GM19372 (cell line): ENCODE data around the gene TBCC.
"Not testable (repeated sequence)": the region's sequence is repeated elsewhere in the genome, so short reads cannot be mapped to it uniquely, and the experiment has no call there.

Source experiments
- ATAC-seq: cut with Tn5 transposase; IDR thresholded peaks from one replicate; pipeline ENCODE4 v1.9.1; 2021; ENCODE audit warnings: mild to moderate bottlenecking, low read depth, moderate library complexity; ENCODE audit not compliant: unreplicated experiment

Gene TBCC

DNA sequence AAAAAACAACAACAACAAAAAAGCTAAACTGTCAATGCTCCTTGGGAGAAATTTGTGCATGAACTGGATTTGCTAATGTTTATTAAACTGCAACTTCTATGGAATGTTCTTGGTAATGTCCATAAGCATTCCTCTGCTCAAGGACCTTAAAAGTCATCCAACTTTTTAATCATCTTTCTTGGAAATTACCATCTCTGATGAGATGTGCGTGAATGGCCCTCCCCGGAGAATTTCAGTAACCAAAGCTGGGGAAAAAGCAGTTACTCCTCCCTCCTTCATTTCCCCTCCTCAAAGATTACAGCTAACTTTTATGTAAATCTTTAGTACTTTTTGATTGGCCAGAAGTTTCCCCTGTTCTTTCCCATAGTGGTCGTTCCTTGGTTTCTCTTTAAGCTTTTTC is 5.2 kb downstream of the TBCC start:
- ATAC-seq: no peak

DNA sequence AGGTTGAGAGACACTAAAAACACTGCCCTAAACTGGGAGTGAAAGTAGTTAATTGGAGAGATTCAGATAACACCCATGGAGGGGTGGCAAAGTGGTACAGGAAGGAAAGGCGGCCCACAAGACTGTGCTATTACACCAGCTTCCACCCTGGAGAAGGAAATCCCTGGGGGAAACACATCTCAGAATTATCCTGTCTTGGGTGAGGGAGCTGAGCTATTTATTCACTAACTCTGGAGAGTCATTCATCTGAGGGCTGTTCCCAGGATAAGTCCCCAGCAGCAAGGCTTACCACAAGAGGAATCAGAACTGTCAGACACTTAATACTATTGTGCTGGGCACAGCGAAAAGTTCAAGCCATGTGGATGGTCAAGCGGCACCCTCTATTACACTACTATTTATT is 9.9 kb downstream of the TBCC start:
- no peak for ATAC-seq

DNA sequence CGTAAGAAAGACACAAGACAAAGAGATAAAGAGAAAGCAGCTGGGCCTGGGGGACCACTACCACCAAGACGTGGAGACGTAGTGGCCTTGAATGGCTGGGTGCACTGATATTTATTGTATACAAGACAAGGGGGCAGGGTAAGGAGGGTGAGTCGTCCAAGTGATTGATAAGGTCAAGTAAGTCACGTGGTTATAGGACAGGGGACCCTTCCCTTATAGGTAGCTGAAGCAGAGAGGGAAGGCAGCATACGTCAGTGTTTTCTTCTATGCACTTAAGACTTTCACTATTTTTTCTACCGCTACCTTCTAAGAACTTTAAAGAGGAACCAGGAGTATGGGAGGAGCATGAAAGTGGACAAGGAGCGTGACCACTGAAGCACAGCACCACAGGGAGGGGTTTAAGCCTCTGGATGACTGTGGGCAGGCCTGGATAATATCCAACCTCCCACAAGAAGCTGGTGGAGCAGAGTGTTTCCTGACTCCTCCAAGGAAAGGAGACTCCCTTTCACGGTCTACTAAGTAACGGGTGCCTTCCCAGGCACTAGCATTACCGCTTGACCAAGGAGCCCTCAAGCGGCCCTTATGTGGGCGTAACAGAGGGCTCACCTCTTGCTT is 11.9 kb downstream of the TBCC start:
- ATAC-seq: not testable (repeated sequence)

DNA sequence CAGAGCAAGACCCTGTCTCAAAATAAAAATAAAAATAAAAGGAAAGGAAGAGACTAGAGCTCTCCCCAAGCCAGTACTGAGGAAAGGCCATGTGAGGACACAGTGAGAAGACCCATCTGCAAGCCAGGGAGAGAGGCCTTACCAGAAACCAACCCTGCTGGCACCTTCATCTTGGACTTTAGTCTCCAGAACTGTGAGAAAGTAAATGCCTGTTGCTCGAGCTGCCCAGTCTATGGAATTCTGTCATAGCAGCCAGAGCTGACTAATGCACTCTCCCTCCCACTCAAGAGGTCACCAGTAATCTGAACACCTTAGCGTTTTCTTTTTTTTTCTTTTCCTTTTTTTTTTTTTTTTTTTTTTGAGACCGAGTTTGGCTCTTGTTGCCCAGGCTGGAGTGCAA is 16.2 kb downstream of the TBCC start:
- ATAC-seq: no peak

DNA sequence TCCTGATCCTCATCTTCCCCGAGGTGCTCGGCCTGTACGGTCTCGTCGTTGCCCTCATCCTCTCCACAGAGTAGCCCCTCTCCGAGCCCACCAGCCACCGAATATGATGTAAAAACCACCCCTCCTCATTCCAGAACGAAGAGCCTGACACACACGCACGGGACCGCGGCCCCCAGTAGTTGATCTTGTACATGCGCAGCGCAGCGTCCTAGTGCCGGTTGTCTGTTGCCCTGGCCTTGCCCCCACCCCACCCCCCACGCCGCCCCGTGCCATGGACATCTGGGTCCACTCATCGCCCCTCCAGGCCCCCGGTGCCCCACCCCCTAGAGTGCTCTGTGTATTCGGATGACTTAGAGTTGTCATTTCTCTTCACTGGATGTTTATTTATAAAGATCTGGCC is 18.3 kb downstream of the TBCC start:
- no peak for ATAC-seq

DNA sequence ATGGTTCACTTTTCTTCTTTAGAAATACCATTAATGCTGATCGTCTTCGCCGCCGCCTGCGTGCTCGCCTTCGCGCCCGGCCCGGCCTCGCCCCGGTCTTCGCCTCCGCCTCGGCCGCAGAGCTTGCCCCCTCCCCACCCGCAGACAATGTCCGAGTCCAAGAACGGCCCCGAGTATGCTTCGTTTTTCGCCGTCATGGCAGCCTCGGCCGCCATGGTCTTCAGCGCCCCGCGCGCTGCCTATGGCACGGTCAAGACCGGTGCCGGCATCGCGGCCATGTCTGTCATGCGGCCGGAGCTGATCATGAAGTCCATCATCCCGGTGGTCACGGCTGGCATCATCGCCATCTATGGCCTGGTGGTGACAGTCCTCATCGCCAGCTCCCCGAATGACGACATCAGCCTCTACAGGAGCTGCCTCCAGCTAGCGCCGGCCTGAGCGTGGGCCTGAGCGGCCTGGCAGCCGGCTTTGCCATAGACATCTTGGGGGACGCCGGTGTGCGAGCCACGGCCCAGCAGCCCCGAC is 18.8 kb downstream of the TBCC start:
- no peak for ATAC-seq

DNA sequence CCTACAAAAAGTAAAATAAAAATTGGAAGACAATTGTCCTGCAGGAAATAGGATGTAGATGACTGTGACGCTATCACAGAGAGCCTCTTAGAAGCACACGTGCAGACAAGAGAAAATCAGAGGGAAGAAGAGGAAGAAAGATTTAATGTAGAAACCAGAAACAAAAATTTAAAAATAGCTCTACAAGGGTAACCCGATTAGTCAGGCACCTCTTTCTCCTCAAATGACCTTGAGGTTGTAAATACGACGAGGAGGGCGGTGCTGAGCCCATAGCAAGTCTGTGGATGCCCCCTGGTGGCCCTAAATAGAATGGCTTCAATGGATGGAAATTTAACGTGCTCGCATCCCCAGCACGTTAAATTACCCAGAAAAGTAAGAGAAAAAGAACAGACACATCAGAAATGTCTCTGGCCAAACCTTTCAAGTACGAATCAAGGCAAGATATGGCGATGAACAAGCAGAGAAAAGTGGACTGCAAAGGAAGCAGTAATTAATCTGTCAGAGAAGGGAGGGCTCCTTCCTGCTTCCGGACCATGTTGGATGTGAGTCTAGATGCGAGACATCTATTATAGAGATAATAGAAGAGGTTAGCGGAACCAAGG is 19.3 kb downstream of the TBCC start:
- no peak for ATAC-seq

DNA sequence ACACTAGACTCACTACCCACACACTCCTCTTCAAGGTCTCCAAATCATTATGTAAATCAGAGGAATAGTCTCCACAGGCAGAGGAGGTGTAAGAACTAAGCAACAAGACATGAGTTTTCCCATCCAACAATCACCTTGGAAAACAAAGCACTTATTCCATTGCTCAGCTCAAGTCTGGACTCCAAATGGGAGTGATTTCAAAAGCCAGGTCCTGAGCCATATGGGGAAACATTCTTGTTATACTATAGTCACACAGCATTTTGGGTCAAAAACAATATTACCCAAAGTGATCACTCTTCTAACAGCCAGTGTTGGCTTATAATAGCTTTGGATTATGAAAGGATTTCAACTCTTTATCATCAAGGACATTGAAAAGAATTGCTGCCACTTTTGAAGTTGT is 19.9 kb downstream of the TBCC start:
- ATAC-seq: no peak

DNA sequence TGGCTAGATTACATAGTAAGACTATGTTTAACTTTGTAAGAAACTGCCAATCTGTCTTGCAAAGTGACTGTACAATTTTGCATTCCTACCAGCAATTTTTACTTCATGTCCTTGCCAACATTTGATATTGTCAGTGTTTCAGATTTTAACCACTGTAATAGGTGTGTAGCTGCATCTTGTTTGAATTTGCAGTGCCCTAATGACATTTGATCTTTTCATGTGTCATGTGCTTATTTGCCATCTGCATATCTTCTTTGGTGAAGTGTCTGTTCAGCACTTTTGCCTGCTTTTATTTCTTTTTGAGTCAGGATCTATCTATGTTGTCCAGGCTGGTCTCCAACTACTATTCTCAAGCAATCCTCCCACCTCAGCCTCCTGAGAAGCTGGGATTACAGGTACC is 21.1 kb downstream of the TBCC start:
- ATAC-seq: no peak

DNA sequence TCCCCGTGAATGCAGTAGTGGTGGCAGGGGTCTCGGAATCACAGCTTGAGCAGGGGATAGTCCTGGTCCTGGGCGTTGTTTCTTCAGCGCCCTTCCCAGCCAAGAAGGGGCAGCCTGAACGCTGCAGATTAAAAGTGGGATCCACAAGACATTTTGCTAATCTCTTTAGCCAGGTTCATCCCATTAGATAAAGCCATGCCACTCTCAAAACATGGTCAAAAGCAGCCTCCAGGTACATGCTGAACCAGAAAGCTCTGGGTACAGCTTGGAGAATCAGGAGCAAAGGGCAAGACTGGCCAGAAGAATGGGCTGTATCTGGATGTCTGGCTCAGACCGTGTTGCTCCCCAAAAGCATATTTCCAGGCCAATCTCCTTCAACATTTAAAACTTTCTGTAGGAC is 23.4 kb downstream of the TBCC start, which contains the start of gene PRPH2:
Gene PRPH2, minus strand, starts transcription at position 101 of the 400 bp plus-strand sequence. CDS start 263 bp downstream, outside the sequence.
- ATAC-seq: no peak

DNA sequence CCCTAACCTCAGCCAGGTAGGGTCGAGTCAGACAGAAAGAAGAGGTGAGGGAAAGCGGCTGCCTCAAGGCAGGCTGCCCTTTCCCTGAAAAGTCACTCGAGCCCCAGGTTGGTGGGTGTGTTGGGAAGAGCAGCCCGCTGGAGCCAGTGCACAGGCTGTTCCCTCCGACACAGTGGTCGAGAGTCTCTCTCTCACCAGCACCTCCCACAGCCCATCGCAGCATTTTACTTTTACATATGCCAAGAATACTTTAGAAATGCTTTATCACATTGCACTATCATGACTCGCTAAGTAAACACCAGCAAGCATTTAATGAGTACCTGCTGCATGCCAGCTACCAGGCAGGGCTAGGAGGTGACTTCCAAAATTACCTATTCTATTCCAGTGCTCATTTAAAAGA is 25.2 kb downstream of the TBCC start:
- no peak for ATAC-seq

DNA sequence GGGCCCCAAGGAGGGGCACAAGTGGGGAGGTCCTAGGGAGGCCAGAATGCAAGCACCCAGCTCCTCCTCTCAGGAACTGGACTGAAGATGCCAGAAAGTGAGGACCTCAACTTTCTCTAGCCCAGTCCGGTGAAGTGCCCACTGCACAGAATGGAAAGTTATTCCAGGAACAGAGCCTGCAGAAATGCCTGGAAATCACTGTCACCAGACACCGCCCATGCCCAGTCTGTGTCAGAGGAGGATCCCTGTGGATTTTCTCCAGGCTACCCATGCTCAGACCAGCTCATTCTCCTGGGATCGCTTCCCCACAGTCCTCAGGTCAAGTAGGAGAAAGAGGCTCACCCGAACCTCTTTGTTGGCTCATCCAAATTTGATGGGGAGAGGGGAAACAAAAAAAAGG is 30.0 kb downstream of the TBCC start:
- no peak for ATAC-seq

DNA sequence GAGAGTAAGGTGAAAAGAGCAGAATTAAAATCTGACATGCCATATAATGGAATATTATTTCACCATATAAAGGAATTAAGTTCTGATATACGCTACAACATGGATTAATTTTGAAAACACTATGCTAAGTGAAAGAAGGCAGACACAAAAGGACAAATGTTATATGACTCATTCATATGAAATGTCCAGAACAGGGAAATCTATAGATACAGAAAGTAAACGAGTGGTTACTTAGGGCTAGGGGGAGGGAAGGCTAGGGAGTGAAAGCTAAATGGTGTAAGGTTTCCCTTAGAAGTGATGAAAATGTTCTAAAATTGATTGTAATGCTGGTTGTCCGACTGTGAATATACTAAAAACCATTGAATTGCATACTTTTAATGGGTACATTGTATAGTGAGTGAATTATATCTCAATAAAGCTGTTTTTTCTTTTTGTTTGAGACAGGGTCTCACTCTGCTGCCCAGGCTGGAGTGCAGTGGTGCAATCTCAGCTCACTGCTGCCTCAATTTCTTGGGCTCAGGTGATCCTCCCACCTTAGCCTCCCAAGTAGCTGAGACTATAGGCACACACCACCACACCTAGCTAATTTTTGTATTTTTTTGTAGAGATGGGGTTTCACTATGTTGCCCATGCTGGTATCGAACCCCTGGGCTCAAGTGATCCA is 31.7 kb downstream of the TBCC start:
- ATAC-seq: no peak

DNA sequence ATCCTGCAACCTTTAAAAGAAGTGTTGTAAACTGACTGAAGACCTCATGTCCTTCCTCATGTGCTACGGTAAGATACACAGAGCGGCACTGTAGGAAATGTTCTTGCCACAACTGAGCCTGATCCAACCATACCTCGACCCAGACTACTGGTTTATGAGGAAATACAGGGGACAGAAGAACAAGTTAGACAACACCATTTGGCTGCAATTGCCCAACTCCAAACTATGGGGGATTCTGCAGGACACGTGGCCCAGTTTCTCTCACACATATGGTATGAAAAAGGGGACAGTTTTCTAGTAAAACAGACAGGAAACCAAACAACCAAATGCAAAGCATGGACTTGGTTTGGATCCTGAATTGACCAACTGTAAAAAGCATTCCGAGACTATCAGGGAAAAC is 34.0 kb downstream of the TBCC start:
- ATAC-seq: no peak

DNA sequence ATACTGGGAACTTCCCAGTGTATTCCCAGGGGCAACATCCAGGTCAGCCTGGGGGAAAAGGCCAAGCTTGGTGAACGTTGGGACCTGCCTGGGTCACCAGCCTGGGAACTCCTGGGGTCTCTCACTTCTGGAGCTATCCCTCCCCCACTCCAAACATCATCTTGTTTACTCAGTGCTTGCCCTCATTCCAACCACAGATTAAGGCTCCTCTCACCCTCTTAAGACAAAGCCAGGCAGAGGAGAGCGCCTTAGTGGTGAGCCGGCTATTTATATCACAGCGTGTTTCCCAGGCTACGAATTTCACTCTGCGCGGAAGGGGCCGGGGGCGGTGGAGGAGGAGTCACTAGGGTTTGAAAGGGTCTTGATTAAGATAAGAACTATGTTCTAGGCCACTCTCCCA is 35.6 kb downstream of the TBCC start:
- no peak for ATAC-seq

DNA sequence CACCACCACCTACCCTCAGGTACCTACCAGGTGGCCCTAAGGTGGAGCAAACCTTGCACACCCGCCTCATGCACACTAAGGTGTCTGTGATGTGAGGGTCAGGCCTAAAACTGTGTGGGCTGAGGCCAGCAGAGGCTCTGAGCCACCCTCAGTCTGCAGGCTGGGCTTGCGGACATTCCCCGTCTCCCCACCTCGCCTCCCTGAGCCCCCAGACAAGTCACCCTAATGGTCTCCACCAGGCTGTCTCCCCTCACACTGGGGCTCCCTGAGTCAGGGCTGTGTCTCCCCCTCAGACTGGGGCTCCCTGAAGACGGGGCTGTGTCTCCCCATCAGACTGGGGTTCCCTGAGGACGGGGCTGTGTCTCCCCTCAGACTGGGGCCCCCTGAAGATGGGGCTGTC is 36.0 kb downstream of the TBCC start:
- ATAC-seq: no peak

DNA sequence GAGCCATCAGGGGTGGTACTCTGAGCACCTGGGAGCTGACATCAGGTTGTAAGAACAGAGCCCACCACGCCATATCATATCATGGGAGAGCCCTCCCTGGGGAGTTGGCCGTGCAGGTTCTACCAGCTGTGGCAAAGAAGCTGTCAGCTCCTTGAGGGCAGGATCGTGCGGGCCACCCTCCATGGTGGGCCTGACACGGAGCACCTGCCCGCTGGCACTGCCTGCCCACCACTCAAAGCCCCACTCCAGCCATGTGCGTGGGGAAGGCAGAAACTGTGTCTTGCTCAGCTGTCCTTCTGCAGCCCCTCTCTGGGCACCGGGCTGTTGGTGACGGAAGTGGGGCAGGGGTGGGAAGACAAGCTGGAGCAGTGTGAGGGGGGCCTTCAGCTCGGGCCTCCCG is 37.8 kb downstream of the TBCC start:
- ATAC-seq: no peak

DNA sequence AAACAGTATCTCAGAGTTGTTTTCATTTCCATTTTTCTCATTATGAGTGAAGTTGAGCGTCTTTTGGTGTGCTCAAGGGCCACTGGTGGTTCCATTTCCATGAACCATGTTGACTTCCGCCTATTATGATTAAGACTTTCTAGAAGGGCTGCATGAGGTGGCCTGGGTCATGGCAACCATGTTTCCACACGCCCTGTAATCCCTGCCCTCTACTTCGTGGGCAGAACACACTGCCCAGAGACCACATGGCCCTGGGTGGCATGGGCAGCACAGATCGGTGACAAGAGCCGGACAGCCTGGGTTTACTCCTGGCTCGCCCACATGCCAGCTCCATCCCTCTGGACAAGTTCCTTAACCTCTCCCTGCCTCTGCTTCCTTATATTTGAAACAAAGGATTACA is 38.3 kb downstream of the TBCC start:
- ATAC-seq: no peak

DNA sequence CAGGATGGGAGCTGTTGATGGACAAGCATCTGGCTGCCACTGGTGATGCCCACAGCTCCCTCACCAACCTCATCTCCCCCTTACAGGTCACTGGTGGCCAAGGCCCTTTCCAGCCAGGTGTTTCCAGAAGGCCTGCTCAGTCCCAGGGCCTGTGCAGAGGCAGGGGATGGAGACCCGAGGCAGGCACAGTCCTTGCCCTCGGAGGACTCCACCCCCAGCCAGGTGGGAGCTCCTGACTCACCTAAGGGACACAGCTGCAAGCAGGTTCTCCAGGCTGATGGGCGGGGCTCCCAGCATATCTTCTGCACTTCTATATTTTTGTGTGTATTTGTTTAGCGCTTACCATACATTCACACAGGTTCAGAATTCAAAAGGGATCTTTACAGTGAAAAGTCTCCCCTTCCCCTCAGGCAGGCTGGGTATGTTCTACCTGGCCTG is 40.9 kb downstream of the TBCC start:
- no peak for ATAC-seq

DNA sequence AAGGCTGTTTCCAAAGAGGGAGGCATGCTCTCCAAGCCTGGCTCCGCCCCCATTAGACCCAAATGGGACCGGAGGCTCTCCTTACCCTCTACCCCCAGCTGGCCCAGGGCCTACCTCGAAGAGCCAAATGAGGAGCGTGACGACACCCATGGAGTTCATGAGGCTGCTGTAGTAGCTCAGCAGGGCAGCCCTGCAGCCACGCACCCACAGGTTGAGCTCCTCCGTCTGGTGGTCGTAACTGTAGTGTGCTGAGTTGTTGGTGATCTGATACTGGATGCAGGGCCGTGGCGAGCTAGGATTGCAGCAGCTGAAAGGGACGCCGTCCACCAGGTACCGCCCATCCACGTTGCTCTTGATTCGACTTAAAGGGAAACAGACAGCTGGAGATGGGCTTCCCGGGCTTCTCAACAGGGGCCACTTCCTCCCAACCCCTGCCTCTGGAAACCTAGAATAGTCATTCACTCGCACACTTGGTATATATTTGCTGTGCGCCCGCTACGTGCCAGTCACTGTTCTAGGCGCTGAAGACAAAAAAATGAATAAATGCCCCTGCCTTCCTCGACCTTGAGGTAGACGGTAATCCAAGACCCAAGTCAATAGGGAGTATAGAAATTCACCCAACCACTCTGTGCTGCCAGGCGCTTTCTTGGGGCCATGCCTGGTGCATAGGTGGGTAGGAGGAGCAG is 41.5 kb downstream of the TBCC start:
- no peak for ATAC-seq

DNA sequence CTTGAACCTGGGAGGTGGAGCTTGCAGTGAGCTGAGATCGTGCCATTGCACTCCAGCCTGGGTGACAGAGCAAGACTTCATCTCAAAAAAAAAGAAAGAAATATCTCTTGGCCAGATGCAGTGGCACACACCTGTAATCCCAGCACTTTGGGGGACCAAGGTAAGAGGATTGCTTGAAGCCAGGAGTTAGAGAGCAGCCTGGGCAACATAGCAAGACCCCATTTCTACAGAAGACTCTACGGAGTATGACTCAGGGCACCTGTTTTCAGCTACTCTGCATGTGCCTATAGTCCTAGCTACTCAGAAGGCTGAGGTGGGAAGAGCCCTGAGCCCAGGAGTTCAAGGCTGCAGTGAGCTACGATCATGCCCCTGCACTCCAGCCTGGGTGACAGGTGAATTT is 43.1 kb downstream of the TBCC start:
- not testable (repeated sequence) for ATAC-seq
